Choroid plexus epithelial cell (primary cell): ENCODE measurements around the gene PLEKHG4B.

Source experiments
- DNase-seq: peaks from one replicate; pipeline ENCODE4 v3.0.0-alpha.2; 2010; ENCODE audit warnings: low read depth
- H3K4me3 ChIP-seq: 2 replicates; pipeline ENCODE4 v1.5.1; 2011; ENCODE audit warnings: low read depth, mild to moderate bottlenecking, control low read depth, low read length, moderate library complexity
- CTCF ChIP-seq: conservative IDR thresholded peaks from 2 replicates; pipeline ENCODE4 v1.5.1; 2011; ENCODE audit warnings: low read depth, mild to moderate bottlenecking, control low read depth, inconsistent platforms, low read length, moderate library complexity

The PLEKHG4B gene

GRCh38 chr5:187617-188451 is 95.9 kb downstream of the PLEKHG4B start:
- TF ChIP-seq CTCF = no peak
- peak; percentile 17 for DNase-seq
- no peak overlapping the region for H3K4me3 ChIP-seq

GRCh38 chr5:188488-189481 is 96.8 kb downstream of the PLEKHG4B start:
- H3K4me3 ChIP-seq = no peak overlapping the region
- peak; percentile 88 for DNase-seq
- peak; percentile 94 for TF ChIP-seq CTCF

GRCh38 chr5:189486-189885 is 97.5 kb downstream of the PLEKHG4B start:
- no peak overlapping the region for H3K4me3 ChIP-seq
- no peak for DNase-seq
- no peak for TF ChIP-seq CTCF

GRCh38 chr5:189976-190365 is 98.0 kb downstream of the PLEKHG4B start:
- DNase-seq = no peak
- no peak for TF ChIP-seq CTCF
- H3K4me3 ChIP-seq = no peak overlapping the region

- no peak overlapping the region for H3K4me3 ChIP-seq
- no peak for TF ChIP-seq CTCF
- no peak for DNase-seq
Observed at GRCh38 chr5:190366-191035, 98.5 kb downstream of the PLEKHG4B start.

GRCh38 chr5:191036-191948 is 99.3 kb downstream of the PLEKHG4B start, which contains the start of gene LRRC14B:
TSS of gene LRRC14B (plus strand) at chr5:191495. CDS start at chr5:191539, 44 bp downstream.
- no peak for TF ChIP-seq CTCF
- no peak within 1 kb of the TSS for H3K4me3 ChIP-seq
- no peak for DNase-seq
